ENCODE data around the gene RHCE.
A peak's percentile ranks its signal among the peaks of the same experiment; 100 is the strongest.
"Not testable (repeated sequence)": the region's sequence is repeated elsewhere in the genome, so short reads cannot be mapped to it uniquely, and the experiment has no call there.

RHCE gene

DNA sequence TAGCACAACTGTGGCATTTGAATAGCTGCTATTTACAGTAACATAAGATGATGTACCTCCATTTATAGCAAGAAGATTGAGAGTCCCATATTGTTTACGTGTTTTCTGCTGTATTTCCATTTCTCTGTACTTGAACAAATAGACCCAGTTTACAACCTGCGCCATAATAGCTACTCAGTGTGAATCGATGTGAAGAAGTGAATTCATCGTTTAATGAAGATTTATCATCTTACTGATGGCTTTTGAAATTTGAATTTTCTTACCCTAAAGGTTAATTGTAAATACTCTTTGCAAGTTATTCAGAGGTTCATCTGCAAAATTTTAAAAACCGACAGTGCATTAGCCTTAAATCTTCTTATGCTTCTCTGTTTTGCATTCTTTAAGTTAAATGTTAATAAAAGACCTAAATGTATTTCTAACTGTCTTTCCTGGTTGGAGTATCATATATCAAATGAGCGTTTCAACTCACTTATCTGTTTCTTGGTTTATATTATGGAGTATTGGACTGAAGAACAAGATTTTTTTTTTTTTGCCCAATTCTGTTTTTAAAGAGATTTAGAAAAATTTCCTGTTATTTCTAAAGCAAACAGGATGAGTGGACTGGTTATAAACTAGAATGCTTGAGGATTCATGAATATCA lies 12.2 kb upstream of the RHCE start:
- no peak for DNase-seq (ENCODE audit: low read depth)

DNA sequence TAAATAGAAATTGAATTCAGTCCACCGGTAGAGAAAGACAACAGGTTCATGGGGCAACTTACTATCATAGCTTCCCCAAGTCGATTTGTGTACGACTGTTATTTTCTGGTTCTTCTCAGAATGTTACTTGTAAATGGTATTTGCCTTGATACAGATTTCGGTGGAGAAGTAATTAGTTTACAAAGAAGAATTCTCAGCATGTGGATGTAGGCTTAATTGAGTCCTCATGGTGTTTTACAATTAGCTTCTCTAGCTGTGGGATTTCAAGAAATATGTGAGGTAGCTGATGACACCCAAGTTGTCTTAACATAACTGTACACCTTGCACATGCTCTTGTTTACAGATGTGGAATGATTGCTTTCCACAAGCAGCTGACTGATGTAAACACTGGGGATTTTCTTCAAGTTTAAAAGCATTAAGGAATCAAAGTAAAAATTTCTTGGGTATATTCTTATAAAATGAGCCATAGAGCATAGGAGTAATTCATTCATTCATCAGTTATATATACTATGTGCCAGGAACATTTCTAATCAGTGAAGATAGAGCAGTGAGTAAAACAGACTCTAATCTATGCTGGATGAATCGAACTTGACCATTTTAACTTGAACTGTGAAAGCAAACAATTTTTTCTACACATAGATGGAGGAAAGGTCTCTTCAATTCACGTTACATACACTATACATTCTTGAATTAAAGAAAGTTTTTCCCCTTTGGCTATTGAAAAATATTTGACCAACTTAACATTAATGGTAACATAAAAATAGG lies 11.5 kb upstream of the RHCE start:
- no peak for DNase-seq (ENCODE audit: low read depth)

DNA sequence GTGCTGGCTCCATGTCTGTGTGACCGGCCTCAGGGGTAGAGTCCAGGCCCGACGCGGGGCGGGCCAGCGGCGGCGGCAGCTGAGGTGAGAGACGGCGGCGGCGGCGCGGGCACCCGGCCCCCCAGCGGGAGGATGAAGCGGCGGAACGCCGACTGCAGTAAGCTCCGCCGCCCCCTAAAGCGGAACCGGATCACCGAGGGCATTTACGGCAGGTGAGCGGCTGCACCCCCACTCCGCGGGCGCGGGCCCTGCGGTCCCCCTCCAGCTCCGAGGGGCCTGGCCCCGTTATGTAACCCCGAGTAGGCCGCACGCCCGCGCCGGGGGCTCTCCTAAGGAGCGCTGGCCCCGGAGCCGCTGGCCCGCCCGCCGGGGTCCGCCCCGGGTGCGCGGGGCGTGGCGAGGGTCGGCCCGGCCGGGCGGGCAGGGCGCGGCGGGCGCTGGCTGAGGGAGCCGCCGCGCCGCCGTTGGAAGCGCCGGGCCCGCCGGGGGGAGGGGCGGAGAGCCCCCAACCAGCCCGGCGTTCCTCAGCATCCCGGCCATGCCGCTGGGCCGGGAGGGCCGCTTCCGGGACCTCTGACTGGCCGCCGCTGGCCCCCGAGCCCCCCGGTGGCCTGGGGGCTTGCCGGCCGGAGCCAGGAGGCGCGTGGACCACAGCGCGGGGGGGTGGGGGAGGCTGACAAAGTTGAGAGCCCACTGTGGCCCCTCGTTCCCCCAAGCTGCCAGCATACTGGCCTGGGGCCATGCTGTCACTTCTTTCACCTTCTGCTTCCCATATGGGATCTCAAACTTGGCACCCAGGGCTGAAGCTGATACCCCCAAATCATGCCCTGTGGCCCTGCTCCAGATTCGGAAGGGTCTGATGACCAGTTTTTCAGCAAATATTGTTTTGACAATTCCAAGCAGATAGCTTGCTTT lies 10.6 kb upstream of the RHCE start:
- DNase-seq (ENCODE audit: low read depth), result no peak

DNA sequence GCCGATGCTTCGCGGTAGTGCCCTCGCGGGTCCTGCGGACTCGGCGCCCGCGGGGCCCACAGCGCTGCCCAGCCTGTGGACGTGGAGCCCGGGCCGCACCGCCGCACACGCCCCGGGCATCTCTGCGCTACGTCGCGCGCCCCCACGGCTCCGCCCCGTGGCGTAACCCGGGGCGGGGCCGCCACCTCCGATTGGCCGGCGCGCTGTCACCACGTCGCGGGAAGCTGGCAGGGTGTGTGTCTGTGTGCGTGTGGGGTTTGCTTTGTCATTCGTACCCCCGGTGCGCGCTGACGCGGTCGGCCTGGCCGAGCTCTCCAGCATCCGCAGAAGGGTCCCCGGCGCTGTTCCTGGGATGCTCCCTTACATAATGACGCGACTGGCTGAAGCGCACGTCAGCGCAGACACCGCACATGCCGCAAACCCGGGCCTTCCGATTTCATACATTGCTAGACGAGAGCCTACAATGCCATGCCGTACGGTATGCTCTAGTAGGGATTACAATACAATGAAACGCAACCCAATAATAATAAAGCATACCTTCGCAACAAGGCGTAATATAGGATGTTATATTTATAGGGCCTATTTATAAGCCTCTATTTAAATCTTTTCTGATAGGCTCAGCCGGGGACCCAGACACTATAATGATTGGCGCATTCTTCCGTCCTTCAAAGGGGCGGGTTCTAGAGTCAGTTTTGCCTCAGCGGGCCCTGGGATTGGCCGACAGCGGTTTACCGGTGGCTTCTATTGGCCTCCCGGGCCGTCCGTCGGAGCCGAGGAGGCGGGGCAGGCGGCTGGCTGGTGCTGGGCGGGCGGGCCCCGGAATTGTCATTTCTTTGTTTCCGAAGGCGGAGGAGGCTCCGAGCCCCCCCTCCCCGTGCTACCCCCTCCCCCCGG lies 9.7 kb upstream of the RHCE start, which contains the start of gene MACO1:
TSS of gene MACO1 (plus strand) at position 825 of the 894 bp plus-strand sequence. CDS start 202 bp downstream, outside the sequence.
- DNase-seq (ENCODE audit: low read depth), result peak; percentile 95

DNA sequence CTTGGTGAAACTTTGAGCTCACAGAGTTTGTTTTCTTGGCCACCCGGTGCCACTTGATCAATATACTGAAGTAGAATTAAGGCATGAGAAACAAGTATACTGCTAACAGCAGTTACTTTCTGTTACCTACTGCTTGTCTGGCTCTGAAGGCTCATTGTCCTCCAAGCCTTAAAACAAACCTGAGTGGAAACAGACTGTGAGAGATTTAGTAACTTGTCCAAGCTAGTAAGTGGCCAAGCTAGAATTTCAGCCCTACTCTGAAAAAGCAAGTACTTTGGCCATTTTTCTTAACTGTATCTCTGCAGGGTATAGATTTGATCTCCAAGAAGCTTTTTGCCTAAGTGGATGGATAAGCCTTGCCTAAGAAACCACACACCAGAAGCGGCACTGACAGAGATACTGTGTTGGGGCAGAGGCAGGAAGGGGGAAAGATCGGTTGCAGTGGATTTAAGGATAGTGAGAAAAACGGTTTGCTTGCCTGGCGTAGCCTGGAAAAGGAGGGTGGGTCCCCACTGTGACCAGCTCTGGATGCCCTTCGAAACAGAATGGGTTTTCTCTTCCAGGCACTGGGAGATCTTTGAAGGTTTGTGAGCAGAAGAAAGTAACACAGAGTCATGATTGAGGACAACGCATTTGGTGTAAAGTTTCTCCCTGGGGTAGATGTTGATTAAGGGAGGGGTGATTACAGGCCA lies 8.0 kb upstream of the RHCE start:
- no peak for DNase-seq (ENCODE audit: low read depth)

DNA sequence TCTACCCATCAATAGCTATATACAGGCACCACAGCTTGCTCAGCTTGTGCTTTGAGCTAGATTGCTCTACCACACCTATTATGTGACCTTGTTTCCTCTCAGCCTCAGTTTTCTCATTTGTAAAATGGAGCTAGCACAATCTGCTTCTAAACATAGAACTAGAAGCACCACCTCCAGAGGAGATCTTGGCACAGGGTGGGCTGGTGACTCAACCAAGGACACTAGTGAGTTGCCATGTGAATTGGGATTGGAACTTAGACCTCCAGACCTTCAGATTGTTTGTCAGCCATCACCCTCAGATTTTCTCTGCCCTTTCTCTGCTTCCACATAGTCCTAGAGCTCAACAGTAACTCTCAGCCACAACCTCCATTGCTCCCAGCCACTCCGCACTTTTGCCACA lies 7.1 kb upstream of the RHCE start:
- DNase-seq (ENCODE audit: low read depth), result no peak

DNA sequence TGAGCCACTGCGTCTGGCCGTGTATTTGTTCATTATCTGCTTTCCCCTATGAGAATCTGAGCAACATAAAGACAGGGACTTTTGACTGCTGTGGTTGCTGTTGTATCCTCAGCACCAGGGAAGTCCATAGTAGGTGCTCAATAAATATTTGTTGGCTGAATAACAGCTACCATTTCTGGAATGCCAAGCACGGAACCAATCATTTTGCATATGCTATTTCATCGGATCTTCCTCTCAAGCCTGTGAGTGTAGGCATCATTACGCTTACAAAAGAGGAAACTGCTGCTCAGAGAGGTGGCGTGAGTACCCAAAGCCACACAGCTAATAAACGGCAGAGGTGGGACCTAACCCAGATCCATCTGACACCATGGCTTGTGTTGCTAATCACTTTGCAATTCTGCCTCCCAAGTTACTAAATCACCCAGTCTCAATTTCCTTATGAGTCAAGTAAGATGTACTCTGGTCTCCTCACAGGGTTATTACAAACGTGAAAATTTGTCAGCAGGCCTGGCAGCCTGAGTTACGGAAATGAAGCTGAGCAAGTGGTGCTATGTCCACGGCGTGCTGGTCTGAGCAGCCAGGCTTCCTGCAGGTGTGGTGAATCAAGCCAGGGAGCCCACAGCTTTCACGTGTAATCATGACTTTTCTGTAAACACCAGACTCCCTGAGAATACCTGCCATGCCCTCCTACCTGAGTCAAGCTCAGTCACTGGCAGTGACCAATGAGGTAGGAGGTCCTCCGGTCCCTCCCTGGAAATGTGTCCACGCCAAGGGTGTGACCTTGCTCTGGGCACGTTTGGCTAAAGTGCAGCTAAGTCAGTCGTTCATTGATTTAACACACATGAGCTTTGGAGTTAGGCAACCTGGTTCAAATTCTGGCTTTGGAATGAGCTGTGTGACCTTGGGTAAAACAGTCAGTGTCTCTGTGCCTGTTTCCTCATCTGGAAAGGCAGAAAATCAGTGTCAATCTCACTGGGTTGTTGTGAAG lies 4.8 kb upstream of the RHCE start:
- DNase-seq (ENCODE audit: low read depth), result no peak

DNA sequence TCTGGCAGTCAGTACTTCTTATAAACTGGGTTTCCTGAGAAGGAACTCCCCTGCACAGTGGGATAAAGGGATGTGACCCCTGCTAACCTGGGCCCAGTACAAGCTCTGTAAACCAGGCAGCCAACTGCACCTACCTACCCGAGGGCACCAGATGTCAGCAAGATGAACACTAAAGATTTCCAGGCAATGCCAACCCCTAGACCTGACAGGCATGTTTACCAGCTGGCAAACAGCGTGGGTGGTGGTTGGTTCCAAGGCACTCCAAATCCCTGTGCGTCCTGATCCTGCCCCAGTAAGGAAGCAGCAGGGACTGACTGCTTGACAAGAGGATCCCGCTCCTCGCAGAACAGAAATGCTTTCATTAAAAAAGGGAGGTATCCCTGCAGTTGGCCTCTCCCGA lies 2.6 kb upstream of the RHCE start:
- not testable (repeated sequence) for DNase-seq (ENCODE audit: low read depth)

DNA sequence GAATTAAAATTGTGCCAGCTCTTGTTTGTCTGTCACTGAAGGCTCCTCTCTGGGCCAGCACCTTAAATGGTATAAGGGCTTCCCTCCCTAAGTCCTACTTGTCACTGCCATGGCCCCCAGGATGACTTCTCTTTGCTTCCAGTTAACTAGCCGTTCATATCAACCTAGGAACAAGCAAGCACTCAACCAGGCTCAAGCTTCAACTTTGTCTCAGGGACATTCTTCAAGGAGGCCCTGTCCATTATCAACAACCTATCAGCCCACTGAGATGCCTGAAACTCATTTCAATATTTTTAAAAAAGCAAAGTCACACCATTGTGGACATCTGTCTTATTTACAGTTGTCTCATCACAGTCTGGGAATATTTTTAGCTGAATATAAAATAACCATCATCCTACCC lies 1.3 kb downstream of the RHCE start:
- DNase-seq (ENCODE audit: low read depth), result not testable (repeated sequence)

DNA sequence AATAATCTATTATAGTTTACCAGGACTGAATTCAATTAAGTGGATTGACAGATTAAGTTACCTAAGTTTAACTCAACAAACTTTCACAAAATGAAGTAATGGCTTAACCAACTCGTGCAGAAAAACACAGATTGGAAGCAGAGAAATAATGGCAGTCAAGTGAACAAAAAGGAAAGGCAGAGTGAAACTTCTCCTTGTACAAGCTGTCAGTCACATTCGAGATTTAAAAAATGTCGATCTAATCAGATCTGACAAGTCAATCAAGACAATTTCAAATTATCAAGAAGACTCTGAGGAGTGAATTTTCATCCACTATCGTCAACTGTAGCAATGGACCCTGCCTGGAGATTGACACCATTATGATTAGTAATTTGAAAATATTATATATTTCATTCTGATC lies 3.3 kb downstream of the RHCE start:
- DNase-seq (ENCODE audit: low read depth), result not testable (repeated sequence)

DNA sequence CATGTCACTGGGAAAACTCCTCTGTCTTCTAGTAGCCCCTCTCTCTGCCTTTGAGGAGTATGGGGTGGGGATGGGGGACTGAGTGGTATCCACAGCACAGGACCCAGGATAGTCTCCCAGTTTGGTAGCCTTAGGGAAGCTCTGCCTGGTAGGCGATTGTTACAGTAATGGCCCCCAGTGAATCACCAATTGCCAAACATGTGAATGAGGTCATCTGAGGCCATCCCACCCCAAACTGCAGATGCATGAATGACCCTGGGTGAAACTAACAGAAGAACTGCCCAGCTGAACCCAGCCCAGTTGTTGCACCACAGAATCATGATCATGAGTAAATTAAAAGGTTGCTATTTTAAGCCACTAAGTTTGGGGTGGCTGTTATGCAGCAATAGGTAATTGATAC lies 6.0 kb downstream of the RHCE start:
- DNase-seq (ENCODE audit: low read depth), result not testable (repeated sequence)

DNA sequence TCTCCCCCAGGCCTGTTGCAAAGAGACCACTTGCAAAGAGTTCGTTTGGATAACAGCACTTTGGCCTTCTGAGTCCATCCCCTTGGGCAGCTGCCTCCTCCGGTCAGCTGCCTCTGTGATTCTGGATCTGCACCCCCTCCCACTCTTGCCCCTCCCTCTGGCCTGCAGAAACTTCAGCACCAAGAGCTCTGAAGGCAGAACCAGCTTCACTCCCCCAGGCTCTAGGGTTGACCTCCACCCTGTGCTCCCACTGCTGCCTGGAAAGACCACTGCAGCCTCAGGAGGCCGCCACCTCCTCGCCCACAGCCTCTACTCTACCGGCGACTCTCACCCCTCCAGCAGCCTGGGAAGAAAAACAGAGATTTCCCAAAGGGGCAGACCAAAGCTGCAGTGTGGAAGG lies 6.5 kb downstream of the RHCE start:
- not testable (repeated sequence) for DNase-seq (ENCODE audit: low read depth)

DNA sequence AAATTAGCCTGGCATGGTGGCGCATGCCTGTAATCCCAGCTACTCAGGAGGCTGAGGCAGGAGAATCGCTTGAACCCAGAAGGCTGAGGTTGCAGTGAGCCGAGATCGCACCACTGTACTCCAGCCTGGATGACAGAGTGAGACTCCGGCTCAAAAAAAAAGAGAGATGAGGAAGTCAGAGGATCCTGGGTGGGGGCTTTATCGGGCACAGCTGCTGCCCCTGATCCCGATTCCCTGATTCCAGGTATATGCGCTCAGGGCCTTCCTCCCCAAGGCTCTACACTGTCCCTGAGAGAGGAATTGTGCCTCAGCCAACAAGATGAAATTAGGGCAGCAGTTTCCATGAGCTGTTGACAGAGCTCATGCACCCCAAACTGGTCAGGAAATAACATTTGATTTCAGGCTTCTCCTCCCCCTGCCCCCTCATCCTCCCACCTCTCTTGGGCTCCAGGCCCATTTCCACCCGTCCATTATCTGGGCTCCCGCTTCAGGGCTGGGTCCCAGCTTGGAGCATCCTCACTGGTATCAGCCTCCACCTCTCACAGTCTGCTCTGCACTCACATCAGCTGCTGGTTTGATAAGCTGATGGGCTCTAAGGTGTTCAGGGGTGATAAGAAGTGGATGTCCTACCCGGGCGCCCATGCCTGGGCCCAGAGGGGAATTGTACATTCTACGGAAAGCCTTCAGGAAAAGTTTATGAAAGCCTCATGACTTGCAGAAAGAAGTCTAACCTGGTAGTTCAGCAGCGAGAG lies 7.6 kb downstream of the RHCE start:
- not testable (repeated sequence) for DNase-seq (ENCODE audit: low read depth)

DNA sequence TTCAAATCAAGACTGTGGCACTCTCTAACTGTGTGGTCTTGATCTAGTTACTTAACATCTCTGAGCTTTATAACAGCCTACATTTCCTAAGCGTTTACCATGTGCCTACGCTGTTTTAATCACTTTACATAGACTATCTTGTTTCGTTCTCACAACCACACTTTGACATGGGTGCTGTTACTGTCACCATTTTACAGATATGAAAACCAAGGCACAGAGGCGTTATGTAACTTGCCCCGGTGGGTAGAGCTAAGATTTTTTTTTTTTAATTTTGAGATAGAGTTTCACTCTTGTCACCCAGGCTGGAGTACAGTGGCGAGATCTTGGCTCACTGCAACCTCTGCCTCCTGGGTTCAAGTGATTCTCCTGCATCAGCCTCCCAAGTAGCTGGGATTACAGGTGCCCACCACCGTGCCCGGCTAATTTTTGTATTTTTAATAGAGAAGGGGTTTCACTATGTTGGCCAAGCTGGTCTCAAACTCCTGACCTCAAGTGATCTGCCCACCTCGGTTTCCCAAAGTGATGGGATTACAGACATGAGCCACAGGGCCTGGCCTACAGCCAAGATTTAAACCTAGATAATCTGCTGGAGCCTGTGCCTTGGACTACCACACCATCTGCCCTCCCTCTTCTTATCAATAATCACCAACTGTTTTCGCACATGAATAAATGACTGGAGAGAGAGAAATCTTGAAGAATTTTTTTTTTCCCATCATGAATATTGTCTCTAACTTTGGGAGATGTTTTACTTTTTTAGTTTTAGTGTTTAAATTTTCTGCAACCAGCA lies 10.8 kb downstream of the RHCE start:
- DNase-seq (ENCODE audit: low read depth), result not testable (repeated sequence)

DNA sequence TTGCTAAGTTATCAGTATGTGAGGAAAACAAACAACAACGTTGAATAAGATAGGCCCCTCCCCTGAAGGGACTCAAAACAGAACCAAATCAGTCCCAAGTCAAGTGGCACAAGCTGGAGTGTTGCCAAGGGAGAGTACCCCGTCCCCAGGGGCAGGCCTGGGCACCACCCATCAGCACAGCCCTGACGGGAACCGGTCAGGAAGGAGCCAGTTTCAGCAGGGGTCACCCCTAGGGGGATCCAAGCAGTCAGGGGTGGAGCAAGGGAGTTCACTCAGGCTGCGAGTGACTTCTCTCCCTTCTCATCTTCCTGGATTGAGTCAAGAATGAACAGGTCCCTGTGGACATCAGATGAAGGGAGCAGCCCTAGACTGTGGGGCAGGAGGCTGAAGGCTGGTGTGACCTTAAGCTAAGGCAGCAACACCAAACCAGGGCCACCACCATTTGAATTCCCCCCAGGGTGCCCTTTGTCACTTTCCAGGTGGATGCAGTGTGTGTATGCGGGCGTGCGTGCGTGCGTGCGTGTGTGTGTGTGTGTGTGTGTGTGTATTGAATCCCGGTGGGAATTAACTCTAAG lies 14.8 kb downstream of the RHCE start:
- DNase-seq (ENCODE audit: low read depth), result not testable (repeated sequence)

DNA sequence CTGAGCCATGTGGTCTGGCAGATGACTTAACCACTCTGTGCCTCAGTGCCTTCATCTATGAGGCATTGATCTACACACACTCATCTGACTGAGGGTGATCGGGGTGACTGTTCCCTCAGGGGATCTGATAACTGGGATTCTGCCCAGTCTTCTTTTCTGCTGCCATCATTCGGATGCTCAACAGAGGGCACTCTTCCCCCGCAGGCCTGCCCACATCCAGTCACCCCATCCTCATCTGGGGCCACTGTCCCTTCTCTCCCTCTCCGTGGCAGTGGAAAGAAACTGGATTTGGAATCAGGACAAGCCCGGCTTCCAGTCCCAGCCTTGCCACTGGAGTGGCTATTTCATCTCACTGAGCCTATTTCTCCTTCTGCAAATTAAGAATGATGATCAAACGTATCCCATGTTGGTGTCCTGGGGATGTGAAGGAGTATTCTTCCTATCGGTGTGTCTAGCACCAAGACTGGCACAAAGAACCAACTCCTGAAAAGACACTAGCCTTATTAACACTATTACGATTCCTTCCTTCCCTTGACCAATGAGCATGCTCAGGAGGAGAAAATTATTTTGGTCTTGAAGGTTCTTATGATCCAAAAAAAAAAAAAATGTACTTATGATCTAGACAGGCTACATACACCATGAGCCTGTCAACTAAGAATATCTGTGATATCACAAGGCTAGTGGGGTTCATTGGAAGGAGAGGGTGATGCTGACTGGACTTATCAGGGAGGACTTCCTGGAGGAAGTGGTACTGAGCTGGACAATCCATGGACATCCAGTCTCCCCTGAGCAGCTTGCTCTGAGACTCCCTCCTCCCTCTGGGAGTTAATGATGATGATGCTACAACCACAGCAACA lies 17.4 kb downstream of the RHCE start:
- DNase-seq (ENCODE audit: low read depth), result not testable (repeated sequence)

DNA sequence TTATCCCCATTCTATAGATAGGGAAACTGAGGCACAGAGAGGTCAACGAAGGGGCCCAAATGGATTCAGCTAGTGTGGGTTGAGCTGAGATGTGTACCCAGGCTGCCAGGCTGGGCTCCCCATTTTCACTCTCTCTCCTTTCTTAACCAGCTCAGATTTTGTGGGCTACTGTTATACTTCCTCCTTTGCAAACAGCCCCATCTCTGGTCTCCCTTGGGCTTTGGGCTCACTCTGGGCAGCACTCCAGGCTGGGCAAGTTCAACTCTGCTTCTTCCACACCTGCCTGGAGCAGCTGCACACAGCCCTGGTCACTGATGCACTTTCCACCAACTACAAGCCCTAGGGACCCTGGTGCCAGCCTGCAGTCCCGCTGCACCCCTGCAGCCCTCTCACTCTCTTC lies 22.5 kb downstream of the RHCE start:
- not testable (repeated sequence) for DNase-seq (ENCODE audit: low read depth)
